T-helper 9 cell (primary cell): Measurements from ENCODE around the gene HLCS.

Experiments used
- DNase-seq: peaks from one replicate; pipeline ENCODE4 v3.0.0-alpha.2; 2020

Gene HLCS

DNA sequence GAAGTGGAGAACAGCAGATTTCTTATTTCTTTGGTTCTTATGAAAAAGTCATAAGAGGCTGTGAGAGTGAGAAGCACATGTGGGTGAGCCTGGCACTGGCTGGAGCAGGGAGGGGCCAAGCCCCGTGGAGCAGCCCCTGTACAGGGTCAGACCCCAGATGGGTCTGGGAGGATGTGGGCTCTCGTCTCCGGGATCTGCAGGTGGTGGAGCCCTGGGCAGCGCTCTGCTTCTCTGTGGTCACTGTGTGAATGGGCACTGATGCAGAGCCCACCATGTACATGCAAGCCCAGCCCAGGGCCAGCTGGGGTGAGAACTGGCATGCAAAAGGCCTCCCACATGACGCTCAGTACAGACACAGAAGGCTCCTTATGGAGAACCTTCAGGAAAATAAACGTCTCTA is 200.0 kb downstream of the HLCS start:
- DNase-seq = no peak

DNA sequence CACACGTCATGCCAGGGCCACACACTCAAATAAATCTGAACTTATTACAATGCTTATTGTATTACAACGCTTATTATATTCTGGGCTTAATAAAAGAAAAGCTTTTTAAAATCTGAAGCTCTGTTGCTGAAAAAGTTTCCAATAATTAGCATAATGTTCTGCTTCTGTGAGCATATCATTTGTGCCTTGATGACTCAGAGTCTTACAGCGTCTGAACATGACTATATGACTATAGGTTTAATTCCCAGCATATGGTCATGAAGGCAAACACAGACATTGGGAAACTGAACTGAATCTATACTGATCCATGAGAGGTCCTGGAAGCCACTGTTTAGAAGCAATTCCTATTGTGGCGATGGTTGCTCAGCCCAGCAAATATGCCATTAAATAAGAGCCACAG is 201.2 kb downstream of the HLCS start:
- no peak for DNase-seq

DNA sequence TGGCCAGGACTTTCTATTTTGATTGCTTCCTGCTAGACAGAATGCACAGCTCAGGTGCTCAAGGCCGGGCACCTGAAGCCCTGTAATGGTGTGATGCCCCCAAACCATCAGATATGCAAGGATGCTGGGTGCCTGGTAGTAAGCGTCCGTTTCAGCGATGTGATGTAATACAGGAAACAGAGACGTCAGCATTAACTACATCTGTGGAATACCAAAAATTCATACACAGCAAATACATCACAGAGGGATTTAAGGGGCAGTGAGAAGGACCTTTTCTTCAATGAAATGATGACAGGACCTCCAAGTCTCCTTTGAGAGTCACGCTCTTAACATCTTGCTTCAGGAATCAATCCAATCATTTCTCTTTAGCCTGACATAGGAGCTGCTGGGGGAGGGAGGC is 203.2 kb downstream of the HLCS start:
- no peak for DNase-seq

DNA sequence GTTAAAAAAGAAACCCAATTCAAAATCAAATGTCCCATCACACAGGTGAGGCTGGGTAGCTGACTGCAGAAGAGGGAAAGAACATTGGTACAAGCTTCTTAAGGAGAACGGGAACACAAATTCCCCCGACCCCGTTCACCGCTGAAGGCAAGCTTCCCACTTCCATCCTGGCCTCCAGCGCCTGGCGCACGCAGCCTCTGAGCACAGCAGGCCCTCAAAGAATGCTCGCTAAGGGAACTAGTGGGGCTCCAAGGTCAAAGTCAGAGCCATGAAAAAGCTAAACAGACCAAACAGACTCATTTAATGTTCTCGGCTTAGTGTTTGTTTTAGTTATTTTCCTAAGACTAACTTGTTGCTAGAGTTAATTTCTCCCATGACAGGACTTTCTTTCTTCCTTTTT is 203.8 kb downstream of the HLCS start:
- DNase-seq = no peak

DNA sequence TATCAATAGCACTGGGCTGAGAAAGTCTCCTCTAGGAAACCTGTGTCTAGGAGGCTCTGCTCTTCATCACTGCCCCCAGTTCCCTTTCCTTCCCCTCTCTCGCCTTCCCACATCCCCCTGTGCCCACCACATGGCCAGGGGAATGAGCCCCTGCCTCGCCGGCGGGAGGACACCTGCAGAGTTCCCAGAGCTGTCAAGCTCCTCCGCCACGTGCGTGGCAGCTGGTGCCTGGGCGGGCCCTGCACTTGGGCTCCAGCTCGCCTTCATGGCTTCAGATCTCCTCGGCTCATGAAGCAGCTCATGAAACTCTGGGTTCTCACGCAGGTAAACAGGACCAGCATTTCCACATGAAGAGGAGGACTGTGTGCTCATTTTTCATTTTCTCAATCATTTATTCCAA is 204.8 kb downstream of the HLCS start:
- no peak for DNase-seq

DNA sequence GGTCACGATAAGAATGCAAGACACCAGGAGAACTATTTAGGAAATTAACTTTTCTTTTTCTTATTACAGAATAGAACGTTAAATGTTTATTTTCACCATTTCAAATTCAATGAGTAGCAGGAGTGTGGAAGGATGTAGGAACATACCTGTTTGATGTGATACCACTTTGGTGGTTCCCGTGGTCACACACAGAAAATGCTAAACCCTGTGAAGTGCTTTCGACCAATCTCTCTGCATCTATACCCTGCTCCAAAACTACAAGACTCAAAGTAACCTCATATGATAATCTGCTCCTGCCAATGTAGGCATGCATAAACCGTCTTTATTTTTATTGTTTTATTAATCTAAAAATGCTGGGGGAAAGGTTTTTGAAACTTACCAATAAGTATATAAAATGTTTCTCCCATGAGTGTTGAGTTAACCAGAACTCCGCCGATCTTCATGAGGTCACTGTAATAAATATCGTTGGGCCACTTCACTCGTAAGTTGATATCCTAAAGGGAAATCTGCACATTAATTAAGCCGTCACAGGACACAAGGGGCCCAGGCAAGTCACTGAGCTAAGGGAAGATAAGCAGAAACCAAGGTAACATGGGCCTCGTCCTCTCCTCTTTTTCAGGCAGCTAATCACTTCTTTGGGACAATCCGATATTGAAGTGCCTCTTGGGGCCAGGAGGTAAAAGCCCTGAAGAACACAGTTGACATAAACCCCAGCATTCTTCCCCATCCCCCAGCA is 207.0 kb downstream of the HLCS start:
- no peak for DNase-seq

DNA sequence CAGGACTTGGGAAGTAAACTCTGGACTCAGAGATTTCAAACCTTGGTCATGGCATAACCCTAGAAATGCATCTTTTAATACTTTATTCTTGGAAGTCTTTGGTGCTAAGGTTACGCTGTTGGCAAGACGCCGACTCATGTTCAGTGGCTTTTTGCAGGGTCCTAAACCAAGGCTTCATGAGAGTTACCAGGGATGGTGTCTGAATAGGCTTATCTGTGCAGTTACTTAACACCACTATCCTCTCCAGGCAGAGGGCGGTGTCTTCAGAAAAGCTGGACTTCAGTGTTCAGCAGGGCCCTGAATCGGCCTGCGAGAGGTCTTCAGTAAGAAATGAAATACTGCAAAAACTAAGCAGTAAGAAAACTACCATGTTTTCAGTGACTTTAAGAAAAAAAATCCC is 209.3 kb downstream of the HLCS start:
- DNase-seq = no peak

DNA sequence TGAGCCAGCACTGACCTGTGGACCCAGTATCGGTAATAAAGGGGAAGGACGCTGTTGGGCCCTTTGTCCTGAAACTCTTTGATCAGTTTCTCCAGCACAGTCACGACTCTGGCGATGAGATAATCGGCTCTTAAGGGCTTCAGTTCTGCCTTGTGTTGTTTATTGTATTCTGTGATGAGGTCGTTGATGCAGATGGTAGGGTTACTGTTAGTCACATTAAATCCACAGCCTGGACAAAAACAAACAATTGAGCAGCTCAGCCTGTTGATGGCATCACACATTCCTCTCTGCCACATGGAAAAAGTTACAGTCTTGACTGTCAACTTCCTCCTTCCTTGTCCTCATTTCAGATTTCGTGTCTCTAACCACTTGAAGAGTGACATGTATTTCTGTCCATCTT is 209.9 kb downstream of the HLCS start:
- DNase-seq = no peak

DNA sequence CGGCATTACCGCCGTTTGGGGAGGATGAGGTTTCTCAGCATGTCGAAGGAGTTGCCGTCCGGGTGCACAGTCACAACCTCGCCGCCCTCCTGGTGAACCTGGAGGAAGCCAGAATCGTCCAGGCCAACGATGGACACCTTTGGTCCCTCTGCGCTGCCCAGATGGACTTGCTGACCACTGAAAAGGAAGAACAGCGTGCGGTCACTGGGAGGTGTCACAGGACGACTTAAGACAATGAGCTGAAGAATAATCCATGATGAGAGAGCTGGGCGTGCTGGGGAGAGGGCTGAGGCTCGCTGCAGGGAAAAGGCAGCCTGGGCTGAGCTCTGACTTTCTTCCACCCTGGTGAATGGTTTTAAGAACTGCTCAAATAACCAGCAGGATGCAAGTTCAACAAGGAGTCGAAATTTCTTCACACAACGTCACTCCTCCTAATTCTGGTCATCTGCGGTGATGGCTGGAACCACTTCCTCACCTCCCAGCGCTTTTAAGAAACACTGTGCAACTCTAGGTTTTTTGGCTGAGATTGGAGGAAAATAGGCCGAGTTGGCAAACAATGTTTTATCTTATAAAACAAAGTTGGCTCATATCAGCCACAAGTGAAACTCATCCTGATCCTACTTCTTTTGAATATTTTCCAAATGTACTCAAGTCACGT is 212.1 kb downstream of the HLCS start:
- DNase-seq = no peak

DNA sequence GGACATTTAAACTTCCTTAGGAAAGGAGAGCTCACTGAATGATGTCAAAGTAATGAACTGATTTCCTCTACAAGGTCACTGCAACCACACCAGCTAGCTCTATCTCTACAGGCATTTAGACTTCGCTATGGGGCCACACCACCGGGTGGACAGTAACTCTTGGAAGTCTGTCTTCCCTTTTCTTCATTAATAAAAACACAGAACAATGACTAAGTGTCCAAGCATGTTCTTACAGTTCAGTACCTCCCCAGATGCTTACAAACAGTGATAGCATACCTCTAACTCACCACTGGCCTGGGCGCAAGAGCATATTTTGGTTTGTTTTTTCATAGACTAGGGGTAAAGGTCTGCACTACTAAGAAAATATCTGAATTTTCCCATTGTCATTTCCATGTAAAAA is 212.9 kb downstream of the HLCS start:
- DNase-seq = no peak

DNA sequence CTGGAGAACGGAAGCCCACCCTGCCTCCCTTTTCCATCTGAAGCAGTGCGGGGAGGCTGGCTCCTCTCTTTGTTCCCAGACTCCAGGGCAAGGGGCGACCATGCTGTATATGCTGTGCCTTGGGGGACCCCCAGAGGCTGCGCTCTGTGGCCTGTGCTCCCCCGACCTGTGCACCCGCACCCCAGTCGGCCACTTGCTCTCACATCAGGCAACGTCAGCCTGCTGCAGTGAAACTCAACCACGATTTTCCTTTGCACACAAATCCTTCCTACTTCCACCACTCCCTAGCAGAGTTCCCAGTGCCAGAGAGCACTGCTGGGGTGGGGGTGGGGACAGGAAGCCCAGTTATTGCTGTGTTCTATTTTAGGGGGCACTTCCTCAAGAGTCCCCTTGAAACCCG is 215.1 kb downstream of the HLCS start:
- no peak for DNase-seq

DNA sequence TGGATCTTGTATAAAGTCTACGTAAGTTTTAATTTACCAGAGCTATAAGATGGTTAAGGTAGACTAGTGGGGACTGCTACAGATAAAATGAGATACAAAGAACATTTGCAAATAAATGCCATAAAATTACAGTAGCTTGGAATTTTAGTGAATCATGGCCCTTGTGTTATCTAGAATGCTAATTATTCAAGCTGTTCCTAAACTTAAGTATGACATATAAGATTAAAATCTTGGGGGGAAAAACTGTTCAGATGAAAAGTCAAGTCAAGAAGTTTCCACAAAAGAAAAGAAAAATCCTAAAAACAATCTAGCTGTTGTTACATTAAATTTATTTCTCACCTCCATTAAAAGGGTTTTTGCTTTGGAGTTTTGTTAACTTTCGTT is 215.9 kb downstream of the HLCS start:
- no peak for DNase-seq

DNA sequence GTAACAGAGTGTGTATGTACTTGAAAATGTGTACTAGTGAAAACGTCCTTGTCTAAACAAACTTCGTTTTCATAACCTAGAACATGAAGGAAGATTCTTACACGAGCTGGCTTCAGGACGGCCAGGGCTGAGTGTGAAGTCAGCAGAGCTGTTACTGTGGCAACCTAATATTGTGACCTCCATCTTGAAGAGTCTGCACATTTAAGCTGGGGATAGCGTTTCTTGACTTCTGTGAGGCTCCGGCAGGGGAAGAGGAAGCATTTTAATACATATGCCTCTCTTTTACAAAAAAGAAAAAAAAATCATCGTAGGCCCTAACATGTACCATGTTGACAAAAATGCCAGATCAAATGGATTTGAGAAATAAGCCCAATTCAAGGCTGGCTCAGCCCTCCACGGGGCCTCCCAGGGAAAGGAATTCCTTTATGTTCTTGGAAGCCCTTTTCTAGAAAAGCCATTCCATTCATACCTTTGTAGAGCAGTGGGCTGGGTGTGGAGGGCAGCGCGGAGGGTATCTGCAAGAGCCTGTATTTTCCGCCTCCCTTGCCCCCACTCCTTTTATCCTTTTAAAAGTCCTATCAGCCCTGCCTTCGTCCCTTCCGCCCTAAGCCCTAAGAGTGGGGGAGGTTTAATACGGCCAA is 216.4 kb downstream of the HLCS start:
- no peak for DNase-seq

DNA sequence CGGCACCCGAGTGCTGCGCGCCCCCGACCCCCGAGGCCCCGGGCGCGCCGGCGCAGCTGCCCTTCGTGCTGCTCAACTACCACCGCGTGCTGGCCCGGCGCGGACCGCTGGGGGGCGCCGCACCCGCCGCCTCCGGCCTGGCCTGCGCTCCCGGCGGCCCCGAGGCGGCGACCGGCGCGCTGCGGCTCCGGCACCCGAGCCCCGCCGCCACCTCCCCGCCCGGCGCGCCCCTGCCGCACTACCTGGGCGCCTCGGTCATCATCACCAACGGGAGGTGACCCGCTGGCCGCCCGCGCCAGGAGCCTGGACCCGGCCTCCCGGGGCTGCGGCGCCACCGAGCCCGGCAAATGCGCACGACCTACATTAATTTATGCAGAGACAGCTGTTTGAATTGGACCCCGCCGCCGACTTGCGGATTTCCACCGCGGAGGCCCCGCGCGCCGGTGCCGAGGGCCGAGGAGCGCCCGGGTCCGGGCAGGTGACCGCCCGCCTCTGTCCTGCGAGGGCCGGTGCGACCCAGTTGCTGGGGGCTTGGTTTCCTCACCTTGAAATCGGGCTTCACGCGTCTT is 218.6 kb downstream of the HLCS start:
- DNase-seq = no peak

DNA sequence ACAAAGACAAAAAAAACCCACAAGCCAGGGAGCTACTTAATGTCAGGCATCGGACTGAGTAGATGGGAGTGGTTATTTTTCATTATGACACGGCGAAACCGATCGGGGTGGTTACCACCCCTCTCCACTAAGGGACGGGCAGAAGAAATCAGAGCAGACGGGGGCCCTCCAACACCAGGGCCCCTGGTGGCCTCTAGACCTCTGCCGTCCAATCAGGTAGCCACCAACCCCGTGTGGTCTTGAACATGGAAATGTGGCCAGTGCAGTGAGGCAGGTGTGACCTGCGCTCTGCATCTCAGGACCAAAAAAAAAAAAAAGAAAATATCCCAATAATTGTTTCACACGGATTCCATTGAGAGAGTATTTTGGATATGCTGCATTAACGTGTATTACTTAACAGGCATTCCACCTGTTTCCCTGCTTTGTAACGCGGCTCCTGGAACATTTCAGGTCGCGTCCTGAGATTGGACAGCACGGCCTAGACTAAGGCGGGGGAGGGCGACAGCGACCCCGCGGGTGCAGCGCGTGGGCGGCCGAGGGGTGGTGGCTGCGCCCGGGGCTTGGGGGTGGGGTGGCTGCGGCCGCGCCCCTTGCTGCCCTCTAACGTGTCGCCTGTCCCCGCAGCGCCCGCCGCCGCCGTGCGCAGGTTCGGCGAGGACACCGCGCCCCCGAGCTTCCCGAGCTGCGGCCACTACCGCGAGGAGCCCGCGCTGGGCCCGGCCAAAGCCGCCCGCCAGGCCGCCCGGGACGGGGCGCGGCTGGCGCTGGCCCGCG is 219.2 kb downstream of the HLCS start:
- no peak for DNase-seq

DNA sequence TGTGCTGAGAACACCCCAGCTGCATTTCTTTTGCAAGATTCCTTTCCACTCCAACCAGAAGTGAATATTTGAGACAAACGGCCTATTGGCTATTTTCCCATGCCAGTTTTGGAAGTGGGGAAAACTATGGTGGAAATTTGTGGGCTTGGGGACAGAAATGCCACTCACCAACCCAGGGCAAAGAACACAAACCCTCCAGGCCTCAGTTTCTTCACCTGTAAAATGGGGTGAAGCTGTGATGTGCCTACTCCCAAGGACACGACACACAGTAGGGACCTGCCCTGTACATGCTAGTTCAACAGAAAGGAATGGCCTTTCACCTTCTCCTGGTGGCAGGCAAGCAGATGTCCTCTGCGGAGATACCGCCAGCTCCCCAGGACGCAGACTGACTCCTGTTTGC is 221.0 kb downstream of the HLCS start:
- DNase-seq = no peak

DNA sequence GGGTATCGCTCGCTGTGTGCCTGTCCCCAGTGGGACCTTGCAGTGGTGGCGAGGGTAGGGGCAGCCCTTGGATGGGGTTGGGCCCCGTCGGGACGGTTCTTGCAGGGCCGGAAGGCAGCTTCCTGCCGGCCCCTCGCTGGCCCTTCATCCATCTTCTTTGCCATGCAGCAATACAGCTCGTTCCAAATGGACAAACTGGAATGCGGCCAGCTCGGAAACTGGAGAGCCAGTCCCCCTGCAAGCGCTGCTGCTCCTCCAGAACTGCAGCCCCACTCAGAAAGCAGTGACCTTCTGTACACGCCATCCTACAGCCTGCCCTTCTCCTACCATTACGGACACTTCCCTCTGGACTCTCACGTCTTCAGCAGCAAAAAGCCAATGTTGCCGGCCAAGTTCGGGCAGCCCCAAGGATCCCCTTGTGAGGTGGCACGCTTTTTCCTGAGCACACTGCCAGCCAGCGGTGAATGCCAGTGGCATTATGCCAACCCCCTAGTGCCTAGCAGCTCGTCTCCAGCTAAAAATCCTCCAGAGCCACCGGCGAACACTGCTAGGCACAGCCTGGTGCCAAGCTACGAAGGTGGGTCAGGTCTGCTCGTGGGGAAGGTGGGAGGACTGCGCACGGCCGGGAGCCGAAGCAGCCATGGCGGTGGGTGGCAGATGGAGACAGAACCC is 221.8 kb downstream of the HLCS start:
- no peak for DNase-seq

DNA sequence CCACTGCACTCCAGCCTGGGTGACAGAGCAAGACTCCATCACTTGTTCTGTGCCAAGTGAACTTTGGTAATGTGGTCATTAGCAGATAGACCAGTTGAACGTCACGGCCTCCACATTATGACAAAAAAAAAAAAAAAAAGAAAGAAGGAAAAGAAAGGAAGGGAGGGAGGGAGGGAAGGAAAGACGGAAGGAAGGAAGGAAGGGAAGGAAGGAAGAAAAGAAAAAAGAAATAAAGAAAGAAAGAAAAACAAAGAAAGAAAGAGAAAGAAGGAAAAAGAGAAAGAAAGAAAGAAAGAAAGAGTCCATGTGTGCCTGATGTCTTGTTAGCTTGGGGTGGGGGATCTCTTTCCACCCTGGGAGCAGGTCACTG is 222.3 kb downstream of the HLCS start:
- no peak for DNase-seq

DNA sequence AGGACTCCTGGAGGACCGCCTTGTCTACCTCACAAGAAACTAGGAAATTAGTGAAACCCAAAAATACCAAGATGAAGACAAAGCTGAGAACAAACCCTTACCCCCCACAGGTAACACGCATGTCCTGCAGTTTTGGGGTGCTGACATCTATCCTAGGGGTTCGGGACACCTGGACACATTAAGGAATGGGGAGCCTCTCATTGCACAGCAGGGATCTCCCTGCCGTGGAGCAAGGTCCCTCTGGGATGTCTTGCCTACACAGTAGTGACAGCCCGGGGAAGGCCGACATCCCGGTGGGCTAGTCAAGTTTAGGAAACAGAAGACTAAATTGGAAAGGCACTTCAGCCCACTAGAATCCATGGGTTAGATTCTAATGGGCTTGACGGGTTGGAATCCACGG is 223.0 kb downstream of the HLCS start:
- DNase-seq = no peak

DNA sequence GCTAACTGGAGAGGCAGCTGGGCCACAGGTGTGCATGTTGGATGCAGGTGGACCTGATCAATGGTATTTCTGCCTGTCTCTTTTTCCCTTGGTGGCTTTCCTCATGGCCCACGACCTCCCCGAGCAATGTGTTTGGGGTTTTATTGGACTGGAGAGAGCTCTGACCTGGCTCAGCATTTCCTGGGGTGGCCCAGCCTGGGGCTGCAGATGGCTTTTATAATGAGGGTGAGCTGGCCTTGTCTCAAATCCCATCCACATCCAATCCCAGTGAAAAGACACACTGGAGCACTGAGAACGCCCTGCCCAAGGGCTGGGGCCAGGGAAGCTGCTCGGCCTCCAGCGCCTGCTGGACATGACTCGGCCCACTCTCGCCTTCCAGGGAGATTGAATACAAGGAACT is 223.5 kb downstream of the HLCS start:
- DNase-seq = no peak

DNA sequence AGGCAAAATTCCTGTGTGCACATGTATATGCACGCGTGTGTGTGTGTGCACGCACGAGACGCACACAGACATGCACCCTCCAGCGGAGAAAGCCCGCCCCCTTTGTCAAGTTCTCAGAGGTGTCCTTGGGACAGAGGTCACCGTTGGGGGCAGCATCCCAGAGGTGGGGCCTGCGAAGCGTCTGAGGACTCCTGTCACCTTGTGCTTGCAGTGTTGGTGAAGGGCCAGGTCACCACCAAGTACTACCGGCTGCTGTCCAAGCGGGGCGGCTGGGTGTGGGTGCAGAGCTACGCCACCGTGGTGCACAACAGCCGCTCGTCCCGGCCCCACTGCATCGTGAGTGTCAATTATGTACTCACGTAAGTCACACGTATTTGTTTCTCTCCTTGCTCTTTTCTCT is 225.0 kb downstream of the HLCS start:
- no peak for DNase-seq

DNA sequence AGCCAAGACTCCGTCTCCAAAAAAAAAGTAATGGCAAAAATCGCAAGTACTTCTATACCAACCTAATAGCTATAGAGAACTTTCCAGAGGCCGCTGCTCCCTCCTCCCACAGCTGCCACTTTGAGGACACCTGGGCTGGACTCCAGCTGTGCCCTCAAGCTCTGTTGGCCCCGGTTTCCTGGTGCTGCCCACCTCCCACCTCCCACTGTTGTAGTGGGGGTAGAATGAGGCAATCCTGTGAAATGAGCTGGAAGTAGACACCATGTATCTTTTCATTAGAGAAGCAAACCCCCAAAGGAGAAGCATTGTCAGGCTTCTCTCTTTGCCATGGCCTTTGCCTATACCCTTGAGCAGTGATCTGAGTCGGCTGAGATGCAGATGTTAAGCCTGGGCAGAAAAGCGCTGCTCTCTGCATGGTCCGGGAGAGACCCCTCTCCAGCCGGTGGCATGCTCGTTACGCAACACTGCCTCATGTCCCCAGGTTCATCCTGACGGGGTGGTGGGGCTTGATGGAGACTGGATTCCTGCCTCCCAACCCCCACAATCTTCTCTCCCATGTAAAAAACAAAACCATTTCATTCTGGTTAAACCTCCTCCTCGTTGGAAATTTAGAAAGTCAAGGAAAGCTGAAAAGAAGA is 227.9 kb downstream of the HLCS start:
- DNase-seq = no peak
